ENCODE results near the gene FOXP1.

The FOXP1 gene

DNA sequence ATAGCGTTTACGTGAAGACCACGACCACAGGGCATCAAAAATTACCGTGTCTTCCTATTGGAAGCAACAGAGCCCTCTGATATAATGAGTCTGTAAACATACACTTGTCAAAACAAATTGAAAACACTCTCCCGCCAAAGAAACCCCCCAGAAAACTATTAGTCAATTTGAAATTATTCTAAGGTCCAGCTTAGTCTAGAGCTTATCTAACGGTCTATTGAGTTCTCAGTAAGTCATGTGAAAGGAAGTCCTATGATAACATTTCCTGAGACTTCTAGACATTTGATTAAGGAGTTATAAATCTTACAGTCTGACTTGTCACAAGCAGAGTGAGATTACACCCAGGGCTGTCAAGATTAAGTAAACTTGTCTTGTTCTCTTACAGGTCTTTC is 356.3 kb downstream of the FOXP1 start:
- peak; percentile 14 for DNase-seq

DNA sequence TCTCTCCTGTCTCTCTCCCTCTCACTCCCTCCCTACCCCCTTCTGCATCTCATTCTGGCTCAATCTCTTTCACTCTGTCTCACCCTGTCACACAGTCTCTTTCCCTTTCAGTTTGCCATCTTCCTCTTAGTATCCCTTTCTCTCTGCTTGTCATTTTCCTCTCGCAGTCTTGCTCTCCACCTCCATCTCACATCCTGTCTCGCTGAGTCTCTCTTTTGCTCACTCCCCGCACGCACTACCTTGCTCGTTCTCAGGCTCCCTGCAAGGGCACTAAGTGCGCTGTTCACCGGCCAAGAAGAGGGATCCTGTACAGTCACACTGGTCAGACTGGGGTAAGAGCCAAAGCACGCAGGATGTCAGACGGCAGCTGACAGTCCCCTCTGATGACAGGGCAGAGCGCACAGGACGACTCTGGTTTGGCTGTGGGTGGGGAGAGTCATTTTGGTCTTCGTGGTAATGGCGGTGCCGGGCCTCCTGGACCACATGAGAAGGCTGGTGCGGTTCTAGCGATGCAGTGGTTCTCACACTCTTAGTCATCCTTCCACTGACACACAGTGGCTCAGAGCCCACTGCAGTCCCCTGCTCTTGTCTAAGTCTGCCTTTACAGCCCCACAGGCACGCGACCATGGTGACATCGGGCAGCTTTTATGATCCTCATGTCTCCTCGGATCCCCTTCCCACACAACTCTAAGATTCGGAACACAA is 356.8 kb downstream of the FOXP1 start:
- DNase-seq, result no peak

DNA sequence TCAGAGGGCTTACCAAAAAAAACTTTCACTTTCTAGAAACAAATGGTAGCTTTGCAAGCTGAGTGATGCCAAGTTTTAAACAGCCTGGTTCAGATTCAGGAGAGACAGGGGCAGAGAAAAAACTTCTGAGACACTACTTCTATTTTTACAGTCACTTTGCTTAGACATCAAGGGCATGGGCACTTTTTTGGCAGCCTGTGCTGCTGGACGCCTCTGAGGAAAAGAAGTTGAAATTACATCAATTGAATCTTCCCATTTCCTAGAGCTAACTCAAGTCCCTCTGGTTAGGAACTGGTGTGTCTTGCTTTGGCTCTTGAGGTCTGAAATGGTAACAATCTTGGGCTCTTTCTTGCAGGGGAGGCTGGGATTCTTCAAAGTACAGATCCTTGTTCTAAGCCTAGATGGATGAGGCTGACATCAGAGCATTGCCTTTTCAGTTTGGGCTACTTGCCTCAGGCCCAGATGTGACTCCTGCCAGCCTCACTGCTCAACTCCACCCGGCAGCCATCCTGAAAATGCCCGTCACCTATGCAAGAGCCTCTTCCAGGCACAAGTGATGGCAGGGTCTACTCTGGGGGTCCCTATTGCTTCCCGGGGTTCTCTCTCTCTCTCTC is 357.5 kb downstream of the FOXP1 start:
- DNase-seq, result no peak

DNA sequence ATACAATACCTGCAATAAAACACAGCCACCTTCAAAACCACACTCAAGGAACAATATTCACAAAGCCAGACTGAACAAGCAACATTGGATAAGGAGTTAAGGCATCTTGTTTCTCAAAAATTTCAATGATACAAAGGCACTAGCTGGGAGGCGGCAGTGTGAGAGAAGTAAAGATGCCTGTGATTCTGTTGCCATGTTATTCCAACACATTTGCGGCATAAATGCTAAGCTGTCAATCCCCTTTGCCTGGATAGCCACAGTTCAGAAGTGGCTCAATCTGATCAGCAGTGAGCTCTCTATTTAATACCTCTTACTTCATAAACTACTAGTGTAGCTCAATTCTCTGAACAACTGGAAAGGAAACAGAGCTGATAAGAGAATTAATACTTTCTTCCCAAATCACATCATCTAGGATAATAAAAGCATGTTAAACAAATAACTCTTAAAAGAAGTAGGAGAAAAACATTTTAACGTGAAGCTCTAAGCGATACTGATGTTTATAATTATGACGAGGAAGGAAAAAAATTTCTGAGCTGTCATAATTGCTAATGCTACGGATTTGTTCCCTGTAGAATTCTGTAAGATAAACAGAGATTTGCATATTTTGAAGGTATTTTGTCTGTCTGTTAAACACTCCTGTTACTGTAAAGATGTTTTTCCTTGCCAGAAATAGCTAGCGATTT is 358.4 kb downstream of the FOXP1 start:
- DNase-seq, result no peak

DNA sequence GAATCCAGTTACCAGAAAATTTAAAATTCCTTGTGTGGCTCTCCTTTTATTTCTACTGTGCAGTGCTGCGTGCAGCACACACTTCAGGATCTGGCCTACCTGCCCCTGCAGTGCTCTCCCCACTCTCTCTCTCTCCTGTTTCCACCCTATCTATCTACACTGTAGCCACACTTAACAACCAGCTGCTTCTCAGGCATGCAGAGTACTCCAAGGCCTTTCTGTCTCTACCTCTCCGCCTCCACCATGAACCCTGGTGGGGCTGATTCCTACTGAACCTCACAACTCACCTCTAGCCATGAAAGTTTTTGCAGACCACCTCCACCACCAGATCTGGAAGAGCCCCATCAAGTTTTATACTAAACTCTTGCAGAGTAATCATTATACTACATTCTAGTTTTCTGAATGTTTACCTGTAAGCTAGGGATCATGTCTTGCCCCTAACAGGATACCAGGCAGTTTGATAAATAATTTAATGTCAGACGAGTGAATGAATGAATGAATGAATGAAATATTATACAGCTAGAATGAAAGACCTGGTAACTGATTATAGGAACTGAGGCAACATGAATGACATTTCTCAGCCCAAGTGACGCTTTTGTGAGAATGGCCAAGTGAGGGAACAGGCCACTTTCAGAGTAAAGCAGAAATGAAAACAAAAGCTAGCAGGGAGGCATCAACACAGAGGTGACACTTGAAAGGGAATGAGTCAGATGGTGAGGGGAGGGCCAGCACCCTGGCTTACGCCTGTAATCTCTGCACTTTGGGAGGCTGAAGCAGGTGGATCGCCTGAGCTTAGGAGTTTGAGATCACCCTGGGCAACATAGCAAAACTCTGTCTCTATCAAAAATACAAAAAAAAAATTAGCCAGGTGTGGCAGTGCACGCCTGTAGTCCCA is 363.5 kb downstream of the FOXP1 start:
- no peak for DNase-seq

DNA sequence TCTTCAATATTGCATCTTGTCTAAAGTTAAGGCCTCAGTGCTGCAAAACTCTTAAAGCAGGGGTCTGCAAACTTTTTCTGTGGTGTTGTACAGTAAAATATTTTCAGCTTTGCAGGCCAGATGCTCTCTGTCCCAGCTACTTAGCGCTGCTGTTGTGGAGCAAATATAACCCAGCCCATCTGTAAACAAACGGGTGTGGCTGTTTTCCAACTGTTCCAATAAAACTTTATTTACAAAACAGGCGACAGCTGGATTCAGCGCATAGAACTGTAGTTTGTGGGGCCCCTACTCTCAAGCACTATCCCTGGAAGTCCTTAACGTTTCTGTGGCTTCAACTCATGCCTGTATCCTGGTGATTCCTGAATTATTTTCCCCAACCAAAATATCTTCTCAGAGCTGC is 365.0 kb downstream of the FOXP1 start:
- DNase-seq, result no peak

DNA sequence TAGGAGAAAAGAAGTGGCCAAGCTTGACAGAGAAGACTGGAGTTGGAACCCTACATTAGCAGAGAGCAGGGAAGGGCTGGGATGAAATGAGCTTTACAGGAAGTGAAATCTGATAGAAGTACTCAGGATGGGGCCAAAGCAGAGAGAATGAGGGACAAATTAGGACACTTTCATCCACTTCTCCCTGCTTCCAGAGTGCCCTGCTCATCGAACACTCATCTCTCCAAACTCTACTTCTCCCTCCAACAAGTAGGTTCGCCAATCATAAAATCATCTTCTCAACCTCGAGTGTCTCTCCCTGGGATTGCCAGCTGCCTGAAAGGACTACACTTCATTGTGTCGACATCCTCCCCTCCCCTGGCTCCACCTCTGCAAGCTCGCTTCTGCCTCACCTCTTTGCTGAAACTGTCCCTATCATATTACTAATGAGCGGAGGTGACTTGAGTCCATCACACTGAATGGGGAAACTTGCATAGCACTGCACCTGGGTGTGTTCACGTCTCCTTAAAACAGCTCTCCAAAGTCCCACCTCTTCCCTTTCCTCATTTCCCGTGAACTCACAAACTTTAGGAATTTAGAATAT is 365.8 kb downstream of the FOXP1 start:
- no peak for DNase-seq

DNA sequence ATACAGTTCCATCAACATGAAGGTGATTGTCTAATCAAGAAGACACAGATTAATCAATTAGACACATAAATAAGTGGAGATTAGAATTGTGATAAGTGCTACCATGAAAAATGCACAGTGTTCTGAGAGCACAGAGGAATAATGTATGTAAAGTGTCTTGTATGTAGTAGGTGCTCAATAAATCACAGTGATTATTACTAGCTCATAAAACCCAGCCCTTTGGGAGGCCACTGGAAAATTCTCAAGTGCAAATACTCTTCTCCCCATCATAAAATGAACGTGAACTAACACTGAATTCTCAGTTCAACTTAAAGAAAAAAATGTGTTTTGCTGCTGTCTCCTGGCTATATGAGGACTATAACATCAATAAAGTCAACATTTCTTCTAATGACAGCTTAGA is 368.2 kb downstream of the FOXP1 start:
- no peak for DNase-seq

DNA sequence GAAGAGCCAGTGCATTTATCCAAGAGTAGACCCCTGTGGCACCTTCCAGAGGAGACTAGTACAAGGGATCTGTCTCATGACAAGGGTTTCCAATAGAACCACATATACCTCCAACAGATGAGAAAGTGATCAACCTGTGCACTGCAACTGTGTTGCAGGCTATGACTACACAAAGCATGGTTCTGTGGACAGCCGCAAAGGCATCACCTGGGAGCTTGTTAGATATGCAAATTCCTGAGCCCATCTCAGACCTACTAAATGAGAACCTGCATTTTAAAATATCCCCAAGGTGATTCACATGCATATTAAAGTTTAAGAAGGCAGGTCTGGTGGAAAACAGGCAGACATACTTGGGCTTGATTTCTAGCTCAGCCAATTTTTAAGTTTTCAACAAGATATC is 368.7 kb downstream of the FOXP1 start:
- no peak for DNase-seq

DNA sequence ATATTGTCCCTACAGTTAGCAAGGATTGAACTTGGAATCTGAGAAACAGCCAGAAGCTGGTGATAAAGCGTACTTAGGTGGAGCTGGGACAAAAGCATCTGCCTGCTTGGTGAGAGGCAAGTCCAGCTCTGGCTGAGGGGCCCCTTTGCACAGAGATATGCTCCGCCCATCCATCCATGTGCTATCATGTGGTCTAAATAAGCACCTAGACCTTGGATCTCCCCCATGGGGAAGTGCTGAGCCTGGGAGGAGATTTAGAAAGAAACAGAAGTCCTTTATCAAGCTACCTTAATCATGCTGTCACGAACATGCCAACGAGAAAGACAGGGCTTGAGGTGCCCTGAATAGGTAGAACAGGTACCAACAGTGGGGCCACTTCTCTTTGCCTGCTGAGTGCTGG is 369.5 kb downstream of the FOXP1 start:
- no peak for DNase-seq

DNA sequence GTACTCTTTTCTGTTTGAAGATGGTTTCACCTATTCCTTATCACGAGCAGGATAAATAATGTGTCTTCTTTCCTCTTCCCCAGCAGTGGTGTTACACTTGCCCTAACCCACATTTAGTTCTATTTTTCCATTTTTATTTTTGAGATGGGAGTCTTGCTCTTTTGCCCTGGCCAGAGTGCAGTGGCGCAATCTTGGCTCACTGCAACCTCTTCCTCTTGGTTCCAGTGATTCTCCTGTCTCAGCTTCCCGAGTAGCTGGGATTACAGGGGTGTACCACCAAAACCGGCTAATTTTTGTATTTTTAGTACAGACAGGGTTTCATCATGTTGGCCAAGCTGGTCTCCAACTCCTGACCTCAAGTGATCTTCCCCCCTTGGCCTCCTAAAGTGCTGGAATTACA is 372.4 kb downstream of the FOXP1 start:
- DNase-seq, result no peak

DNA sequence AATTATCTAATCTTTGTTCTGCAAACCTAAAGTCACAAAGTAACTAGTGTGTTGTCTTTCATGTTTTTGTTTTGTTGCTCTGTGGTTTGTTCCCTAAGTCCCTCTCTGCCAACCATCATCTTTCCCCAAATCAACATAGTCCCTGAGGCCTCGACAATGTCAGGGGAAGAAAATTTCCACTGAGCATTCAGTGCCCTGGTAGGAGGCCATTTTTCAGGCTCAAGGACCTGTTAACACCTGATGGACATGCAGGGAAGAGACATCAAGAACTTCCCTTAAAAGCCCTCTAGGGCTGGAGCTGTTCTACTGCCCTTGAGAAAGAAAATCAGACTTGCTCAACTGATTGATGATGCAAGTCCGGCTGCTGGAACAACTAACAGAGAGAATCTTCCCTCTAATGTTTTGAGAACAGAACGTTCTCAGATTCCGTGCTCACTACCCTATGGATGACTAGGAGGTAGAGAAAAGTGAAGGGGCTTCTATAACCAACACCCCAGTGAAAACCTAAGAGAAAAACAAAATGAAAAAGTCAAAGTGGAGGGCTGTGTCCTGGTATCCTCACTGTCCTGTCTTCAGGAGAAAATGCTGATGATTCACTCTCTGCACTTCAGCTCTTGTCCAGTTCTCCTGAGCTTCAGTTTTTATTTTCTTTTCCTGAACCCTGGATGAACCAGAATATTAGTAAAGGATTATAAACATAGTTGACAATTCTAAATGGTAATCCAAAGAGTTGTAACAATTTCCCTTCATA is 373.1 kb downstream of the FOXP1 start:
- DNase-seq, result peak; percentile 67

DNA sequence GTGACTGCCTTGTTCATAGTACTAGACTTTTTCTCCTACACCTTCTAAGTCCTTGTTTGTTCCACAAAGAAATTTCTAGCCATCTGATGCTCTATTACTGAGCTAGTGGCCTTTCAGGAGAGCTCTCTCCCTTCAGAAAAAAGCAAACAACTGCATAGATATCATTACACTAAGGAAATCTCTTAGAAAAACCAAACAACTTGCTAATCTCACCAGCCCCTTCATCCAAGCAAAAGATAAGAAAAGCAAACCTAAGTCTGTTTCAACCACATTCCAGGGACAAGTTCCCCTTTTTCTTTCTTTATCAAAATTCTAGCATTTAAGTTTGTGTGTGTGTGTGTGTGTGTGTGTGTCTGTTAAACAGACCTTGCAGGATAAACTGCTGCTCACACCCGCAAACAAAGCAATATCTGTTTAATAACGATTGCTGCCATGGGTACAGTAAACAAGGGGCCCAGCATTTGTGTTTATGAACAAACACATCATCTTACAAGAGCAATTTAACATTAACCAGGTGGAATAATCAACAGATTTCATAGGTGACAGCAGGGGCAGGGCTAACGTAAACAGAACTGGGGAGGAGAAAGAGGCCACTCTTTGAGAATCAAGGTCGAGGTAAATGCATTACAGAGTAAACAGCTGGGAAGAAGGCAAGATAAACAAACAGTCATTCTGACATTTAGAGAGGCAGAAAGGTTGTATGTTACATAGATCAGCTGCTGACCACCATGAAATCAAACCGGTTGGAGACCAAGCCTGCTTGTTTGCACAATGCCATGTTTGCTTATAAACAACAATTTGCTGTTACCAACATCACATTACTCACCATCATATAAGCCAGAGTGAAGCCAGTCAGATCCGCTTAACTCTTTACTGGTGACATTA is 375.1 kb downstream of the FOXP1 start:
- DNase-seq, result peak; percentile 40

DNA sequence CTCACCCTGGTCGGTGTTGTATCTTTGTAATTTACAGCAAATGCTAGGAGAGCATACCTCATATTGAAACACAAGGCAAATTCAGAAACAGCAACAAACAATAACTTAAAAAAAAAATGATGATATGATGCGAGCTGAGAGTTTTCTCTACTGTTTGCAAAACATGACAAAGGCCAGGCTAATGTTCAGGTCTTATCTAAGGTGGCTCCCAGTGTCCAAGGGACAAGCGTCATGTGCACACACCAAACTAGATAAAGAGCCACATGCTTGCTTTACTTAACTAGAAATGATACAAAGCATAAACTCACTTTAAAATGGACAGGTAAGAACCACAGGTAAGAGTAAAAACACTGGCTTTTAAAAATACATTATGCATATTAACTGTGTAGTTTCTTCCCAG is 375.9 kb downstream of the FOXP1 start:
- DNase-seq, result no peak

DNA sequence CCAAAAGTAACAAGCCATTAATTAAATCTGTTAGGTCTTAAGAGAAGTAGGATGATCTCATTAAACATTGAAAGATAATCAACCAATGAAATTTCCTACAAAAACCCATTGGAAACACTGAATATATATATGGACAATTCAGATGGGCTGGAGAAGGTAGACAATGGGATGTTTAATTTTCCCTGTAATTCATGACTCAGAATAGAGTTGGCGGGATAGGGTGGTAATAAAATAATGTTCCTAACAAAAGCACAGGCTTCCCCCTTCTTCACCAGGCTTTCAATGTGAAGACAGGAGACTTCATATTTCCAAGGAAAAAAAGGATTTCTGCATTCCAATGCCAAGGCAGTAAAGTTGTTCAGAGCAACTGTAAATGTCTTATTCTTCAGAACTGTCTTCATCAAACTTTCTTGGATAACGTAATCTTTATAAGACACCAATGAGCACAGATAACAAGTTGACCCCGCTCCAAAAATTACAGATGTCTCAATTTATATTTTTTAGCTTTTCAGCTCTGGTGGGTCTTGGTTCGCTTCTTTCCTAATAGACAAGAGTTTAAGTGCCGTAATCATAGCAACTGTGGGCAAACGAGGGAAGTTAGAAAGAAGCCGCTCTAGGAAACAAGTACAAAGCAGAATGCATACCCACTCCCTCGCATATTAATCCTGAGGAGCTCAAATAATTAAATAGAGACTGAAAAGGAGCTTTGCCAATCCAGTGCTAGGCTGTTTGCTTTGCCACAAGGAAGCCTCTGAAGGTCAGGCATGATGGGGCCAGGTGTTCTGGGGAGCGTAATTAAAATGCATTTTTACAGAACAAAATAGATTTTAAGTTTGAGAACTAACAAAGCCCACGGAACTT is 377.0 kb downstream of the FOXP1 start:
- no peak for DNase-seq

DNA sequence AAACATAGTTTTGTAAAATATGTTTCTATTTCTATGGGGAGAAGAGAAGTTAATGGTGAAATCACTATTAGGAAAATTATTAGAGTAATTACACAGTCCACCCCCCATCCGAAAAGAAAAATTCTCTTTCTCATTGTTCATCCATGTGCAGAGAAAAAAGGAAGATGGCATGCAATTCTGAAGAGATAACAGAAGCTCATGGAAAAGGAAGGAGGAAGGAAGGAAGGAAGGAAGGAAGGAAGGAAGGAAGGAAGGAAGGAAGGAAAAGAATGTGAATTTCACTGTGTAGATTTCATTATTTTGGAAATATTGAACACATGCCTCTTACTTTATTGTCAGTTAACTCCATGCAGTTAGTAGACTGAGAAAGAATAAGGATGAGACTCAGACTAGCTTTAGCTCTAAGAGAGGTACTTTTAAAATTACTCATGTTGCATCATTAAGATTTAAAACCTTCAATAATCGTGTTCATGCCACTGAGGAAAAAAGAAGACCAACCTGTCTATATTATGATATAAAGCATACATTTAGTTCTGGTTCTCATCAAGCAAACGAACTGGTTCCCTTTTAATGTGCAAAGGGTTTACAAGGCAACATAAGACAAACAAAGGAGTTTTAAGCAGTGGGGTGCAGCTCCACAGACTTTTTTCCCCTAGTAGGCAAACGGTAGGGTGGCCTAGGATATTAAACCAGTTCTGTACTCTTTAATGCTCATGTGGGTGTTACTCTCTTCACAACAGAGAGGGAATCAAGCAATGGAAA is 379.6 kb downstream of the FOXP1 start:
- DNase-seq, result no peak

DNA sequence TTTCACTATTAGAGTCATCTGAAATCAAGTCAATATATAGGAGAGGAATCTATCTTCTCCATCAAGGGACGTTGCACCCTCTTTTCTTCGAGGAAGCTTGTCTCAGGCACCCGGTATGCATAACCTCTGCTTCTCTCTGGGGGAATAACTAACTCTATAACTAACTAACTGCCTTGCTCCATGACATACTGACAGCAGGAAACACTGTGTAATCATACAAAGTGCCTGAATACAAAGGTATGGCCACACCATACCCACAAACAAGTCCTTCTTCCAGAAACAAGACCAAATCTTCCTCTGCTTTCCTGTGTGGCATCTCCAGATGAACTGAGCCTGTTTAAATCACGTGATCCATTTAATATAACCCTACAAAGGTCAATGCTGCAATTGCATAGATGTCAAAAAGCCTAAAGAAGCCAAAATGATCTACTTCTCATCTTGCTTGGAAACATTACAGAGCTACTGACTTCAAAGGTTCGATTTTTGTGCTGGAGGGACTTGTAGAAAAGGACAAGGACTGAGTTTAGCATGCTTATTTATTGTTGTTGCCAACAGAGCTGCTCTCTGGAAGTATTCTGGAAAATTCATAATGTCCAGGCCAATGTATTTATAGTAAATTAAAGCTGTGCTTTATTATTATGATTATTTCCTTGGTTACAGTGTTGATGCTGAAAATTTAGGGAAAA is 380.5 kb downstream of the FOXP1 start:
- DNase-seq, result no peak

DNA sequence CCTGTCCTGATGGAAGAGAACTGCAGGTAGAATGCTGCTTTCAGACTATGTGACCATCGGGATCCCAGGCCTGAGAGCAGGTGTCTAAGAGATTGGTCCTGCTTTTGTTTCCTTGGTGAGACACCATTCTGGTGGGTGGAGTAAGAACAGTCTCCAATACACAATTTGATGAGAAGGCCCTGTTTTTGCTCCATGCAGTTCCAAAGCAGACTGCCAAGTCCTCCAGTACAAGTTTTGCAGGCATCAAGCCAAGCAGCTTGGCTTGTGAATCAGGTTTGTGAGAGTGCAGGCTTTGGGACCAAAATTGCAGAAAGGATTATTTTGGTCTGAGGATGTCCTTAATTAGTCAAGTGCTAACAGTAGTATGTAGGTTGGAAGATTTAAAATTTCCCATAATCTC is 381.6 kb downstream of the FOXP1 start:
- DNase-seq, result no peak

Measured in GF-D8 (cell line).